ENCODE data around the gene SAYSD1.
"Not testable (repeated sequence)": the region's sequence is repeated elsewhere in the genome, so short reads cannot be mapped to it uniquely, and the experiment has no call there.

Gene SAYSD1

GRCh38 chr6:39114704-39115599, at the start of gene SAYSD1:
Gene SAYSD1 (minus strand): TSS chr6:39115186. CDS start chr6:39115089, 97 bp downstream.
- DNase-seq (ENCODE audit: low read depth): peak; percentile 91

DNA sequence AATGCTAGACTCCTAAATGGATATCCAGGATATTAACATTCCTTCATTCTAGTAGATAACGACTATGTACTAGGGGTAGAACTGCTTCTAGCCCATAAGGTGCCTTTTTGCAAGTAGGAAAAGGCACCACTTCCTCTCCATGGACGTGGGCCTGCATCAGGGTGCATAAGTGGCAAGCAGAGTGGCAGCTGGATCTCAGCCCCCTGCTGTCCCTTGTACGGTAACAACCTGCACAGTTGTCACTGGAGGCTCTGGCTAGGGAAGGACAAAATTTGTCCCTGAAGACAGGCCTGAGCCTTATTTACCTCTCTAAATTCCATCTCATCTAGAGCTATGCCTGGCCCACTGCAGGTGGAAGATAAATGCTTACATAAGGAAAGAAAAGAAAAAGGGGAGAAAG, 42.5 kb upstream of the SAYSD1 start:
- no peak for DNase-seq (ENCODE audit: low read depth)

DNA sequence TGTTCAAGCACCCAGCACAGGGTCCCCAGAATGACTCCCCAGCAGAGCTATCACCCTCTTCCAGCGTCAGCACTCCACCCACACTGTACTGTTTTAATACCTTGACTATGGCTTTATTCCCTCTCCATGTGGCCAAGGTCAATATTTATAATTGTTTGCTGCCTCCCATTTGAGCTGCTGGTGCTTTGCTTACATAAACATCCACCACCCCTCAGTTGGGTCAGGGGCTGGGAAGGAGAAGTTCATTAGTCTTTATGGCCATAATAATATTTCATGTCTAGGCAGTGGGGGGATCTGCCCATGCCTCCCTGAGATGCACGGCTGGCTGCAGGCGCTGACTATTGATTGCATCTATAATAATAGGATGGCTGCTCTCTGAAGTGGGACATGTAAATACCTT, 41.8 kb upstream of the SAYSD1 start:
- DNase-seq (ENCODE audit: low read depth): no peak

- DNase-seq (ENCODE audit: low read depth): no peak
Measured at GRCh38 chr6:39154705-39155104, 39.7 kb upstream of the SAYSD1 start.

DNA sequence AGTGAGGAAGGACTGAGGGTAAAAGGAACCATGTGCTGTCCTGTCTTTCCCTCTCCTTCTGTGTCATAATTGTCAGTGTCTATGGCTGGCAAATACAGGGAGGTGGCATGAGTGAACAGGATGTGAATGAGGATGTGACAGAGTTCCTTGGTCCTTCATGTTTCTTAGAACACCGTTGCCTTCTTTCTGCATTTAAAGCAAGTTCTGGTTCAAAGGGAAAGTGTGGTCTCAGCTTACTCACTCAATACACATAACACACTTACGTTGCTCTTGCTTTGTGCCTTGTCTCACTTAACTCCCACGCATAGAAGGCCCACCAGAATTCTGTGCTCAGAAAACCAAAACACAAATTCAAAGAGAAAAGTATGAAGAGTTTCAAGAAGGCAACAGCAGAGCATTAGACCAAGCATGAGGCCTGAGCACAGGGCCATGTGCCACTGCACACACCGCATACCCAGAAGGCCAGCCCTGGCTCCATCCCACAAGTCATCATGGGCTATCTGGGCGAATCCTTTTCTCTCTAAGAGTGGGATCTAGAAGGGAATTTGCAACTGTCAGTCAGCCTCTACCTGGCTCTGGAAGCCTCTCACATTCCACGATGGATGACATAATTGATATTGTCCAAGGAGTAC, 38.9 kb upstream of the SAYSD1 start:
- peak; percentile 23 for DNase-seq (ENCODE audit: low read depth)

GRCh38 chr6:39152262-39152661, 37.3 kb upstream of the SAYSD1 start:
- DNase-seq (ENCODE audit: low read depth): no peak

DNA sequence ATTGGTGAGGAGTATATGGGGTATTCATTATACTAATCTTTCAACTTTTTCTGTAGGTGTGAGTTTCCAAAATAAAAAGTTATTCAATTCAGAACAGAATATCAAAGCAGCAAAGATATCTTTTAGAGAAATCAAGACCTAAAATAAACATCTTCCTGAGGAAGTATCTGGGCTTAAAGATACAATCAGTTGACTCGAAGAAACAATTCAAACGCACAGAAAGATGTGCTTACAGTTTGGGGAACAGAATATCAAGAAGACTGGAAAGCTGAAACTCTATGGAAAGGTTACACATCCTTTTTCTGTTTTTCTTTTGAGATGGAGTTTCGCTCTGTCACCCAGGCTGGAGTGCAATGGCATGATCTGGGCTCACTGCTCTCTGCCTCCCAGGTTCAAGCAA, 36.2 kb upstream of the SAYSD1 start:
- no peak for DNase-seq (ENCODE audit: low read depth)

GRCh38 chr6:39144481-39145173, 29.6 kb upstream of the SAYSD1 start:
- no peak for DNase-seq (ENCODE audit: low read depth)

GRCh38 chr6:39143238-39143930, 28.4 kb upstream of the SAYSD1 start:
- no peak for DNase-seq (ENCODE audit: low read depth)

DNA sequence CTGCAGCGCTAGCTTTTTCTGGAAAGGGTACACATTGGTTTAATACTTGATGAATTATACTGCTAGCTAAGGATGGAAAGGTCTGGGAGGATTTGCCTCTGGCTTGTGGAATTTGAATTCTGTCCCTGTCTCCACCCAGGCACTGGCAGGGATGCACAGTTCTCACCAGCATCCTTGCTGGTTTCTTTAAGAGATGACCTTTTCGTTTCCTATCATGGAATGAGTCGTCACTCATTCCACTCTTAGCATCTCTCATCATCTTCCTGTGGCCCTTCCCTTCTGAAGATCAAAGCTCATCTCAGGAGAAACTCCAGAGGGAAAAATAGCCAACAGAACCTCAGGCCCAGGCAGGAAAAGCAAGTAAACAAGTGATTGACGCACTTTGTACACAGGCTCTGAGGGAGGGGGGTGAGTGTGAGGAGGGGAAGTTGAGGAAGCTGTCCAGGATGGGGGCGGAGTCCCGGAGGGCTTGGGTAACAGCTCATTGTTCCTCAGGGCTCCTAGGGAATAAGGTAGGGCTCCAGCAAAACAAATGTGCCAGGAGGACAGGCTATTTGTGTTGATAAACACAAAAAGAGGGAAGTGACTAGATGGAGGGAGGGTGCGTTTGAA, 25.7 kb upstream of the SAYSD1 start:
- DNase-seq (ENCODE audit: low read depth): no peak

- DNase-seq (ENCODE audit: low read depth): no peak
Measured at GRCh38 chr6:39137245-39137644, 22.3 kb upstream of the SAYSD1 start.

- not testable (repeated sequence) for DNase-seq (ENCODE audit: low read depth)
Measured at GRCh38 chr6:39136207-39136606, 21.2 kb upstream of the SAYSD1 start.

- not testable (repeated sequence) for DNase-seq (ENCODE audit: low read depth)
Measured at GRCh38 chr6:39134761-39135160, 19.8 kb upstream of the SAYSD1 start.

- no peak for DNase-seq (ENCODE audit: low read depth)
Measured at GRCh38 chr6:39130691-39131090, 15.7 kb upstream of the SAYSD1 start.

- DNase-seq (ENCODE audit: low read depth): no peak
Measured at GRCh38 chr6:39128832-39129231, 13.8 kb upstream of the SAYSD1 start.

GRCh38 chr6:39128106-39128505, 13.1 kb upstream of the SAYSD1 start:
- DNase-seq (ENCODE audit: low read depth): no peak

GRCh38 chr6:39124114-39124513, 9.1 kb upstream of the SAYSD1 start:
- DNase-seq (ENCODE audit: low read depth): no peak

DNA sequence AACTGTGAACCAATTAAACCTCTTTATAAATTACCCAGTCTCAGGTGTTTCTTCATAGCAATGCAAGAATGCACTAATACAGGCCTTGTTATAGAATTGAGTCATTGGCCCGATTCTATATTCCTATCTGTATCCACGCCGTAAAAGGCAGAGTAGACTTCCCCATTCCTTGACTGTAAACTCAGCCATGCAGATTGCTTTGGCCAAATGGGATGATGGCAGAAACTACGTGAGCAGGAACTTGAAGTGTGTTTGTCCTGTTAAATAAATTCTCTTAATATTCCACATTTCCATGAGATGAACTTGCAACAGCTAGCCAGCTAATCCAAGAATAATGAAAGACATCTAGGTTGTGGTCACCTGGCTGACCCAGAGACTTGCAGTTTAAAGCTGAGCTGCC, 3.9 kb upstream of the SAYSD1 start:
- DNase-seq (ENCODE audit: low read depth): no peak

DNA sequence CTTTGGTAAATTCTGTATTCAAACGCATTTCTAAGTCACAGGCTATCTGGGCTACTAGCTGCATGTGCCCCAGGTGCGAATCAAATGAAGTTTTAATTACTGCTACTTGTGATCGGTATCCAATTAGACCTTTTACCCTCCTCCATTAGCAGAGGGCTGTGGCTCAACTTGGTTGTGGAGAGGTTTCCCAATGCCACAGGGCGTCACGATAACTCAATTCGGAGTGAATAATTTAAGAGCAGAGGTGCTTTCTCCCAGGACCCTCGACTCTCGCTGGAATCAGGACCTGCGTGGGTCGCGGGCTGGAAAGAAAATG, 640 bp downstream of the SAYSD1 start:
- no peak for DNase-seq (ENCODE audit: low read depth)

DNA sequence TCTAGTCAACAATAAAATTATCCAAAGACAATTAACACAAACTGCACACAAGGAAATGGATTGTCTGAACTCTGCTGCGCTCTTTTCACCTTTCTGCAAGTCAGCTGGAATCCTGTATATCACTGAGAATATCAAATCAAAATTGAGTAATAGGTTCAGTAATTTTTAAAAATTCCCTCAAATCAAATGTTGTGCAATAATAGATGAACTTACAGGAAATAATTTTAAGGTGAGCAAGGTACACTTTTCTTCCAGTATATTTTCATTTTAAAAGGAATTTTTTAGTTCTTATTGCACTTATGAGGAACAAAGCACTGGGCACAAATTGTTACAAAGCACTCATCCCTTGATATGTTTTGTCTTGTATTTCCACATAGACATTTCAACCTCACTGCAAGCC, 1.2 kb downstream of the SAYSD1 start:
- no peak for DNase-seq (ENCODE audit: low read depth)

- DNase-seq (ENCODE audit: low read depth): no peak
Measured at GRCh38 chr6:39111280-39111679, 3.7 kb downstream of the SAYSD1 start.
